Measurements from ENCODE around the gene SPTLC1. TPM values are rescaled to one million over a fixed set of nuclear protein-coding genes. Genes with fewer than 3 reads are reported as not detected.
A peak's percentile ranks its signal among the peaks of the same experiment; 100 is the strongest.
"Not testable (repeated sequence)": the region's sequence is repeated elsewhere in the genome, so short reads cannot be mapped to it uniquely, and the experiment has no call there.

SPTLC1 gene
- 55.3 TPM for polyA plus RNA-seq (2013, experiment 1 of 2)
- 50.3 TPM for polyA plus RNA-seq (2013, experiment 2 of 2)

DNA sequence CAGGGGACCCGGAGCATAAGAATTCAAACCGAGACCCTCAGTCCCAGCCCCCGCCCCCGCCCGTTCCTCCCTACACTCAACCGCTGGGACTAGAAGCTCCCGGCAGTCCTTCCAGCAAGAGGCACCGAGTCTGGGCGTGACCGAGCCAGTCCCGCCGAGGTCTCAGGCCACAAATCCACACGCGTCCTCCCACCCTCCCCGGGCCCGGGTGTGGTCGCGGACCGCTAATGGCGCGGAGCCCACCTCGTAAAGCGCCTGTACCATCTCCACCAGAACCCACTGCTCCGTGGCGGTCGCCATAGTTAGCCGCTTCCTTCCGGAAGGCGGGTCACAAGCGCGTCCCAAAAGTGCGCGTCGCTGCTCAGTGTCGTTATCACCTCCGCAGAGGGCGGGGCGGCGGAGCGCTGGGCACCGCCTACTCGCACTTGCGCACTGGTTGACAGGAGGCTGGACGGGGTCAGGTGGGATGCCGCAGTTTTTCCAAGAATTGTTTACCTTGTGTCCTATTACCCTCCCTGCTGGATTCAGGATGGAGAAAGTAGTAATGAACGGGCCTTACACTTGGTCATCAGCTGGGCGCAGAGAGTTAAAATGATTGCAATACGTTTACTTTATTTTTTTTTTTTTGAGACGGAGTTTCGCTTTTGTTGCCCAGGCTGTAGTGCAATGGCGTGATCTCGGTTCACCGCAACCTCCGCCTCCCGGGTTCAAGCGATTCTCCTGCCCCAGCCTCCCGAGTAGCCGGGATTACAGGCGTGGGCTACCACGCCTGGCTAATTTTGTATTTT lies at the start of gene SPTLC1:
SPTLC1 (minus strand) TSS at position 343 of the 788 bp plus-strand sequence; CDS start at position 300, 43 bp downstream.
- Histone ChIP-seq H3K9ac (ENCODE audit: low read depth, low read length) (peak within 1 kb of the TSS; percentile 87), H3K4me1 (ENCODE audit: insufficient read depth, low read length) (no peaks in the 10 kb centered on the region), H3K27me3 (ENCODE audit: insufficient read depth, low read length) (peaks cover 2% of the 10 kb centered on the region; the same call in 1 of the 2 replicates), H3K36me3 (ENCODE audit: insufficient read depth, low read length) (peaks cover 29% of the 10 kb centered on the region), H3K4me3 (ENCODE audit: low read length) (peak within 1 kb of the TSS; percentile 81), H3K27ac (ENCODE audit: low read depth, low read length) (peak within 1 kb of the TSS; percentile 80), H3K9me3 (ENCODE audit: insufficient read depth, low read depth, low read length) (no peaks in the 10 kb centered on the region)
- WGBS, result 1% methylated on average over 60 of the region's 60 CpGs

- H3K36me3 ChIP-seq (ENCODE audit: insufficient read depth, low read length), result no peaks in the 10 kb centered on the region
Measured at GRCh38 chr9:92164975-92165374, 49.8 kb upstream of the SPTLC1 start.

GRCh38 chr9:92164490-92164889 lies 49.3 kb upstream of the SPTLC1 start:
- H3K9ac ChIP-seq (ENCODE audit: low read depth, low read length), result no peak overlapping the region
- H3K9me3 ChIP-seq (ENCODE audit: insufficient read depth, low read depth, low read length), result no peaks in the 10 kb centered on the region
- H3K4me1 ChIP-seq (ENCODE audit: insufficient read depth, low read length), result no peaks in the 10 kb centered on the region
- H3K4me3 ChIP-seq (ENCODE audit: low read length), result no peak overlapping the region
- no peak overlapping the region for H3K27ac ChIP-seq (ENCODE audit: low read depth, low read length)
- H3K27me3 ChIP-seq (ENCODE audit: insufficient read depth, low read length), result no peaks in the 10 kb centered on the region
- H3K36me3 ChIP-seq (ENCODE audit: insufficient read depth, low read length), result no peaks in the 10 kb centered on the region
- 82% methylated on average over 2 of the region's 2 CpGs for WGBS

More at GRCh38 chr9:92164975-92165374, 49.8 kb upstream of the SPTLC1 start:
- H3K9ac ChIP-seq (ENCODE audit: low read depth, low read length), result no peak overlapping the region
- no CpG with 5 or more reads among the region's 1 CpG for WGBS
- no peaks in the 10 kb centered on the region for H3K27me3 ChIP-seq (ENCODE audit: insufficient read depth, low read length)
- H3K4me1 ChIP-seq (ENCODE audit: insufficient read depth, low read length), result no peaks in the 10 kb centered on the region
- no peak overlapping the region for H3K4me3 ChIP-seq (ENCODE audit: low read length)
- no peak overlapping the region for H3K27ac ChIP-seq (ENCODE audit: low read depth, low read length)
- no peaks in the 10 kb centered on the region for H3K9me3 ChIP-seq (ENCODE audit: insufficient read depth, low read depth, low read length)

- H3K9ac ChIP-seq (ENCODE audit: low read depth, low read length), result no peak overlapping the region
- H3K27me3 ChIP-seq (ENCODE audit: insufficient read depth, low read length), result no peaks in the 10 kb centered on the region
- no peaks in the 10 kb centered on the region for H3K9me3 ChIP-seq (ENCODE audit: insufficient read depth, low read depth, low read length)
- H3K4me3 ChIP-seq (ENCODE audit: low read length), result no peak overlapping the region
- H3K4me1 ChIP-seq (ENCODE audit: insufficient read depth, low read length), result no peaks in the 10 kb centered on the region
- H3K27ac ChIP-seq (ENCODE audit: low read depth, low read length), result no peak overlapping the region
- 89% methylated on average over 4 of the region's 4 CpGs for WGBS
- H3K36me3 ChIP-seq (ENCODE audit: insufficient read depth, low read length), result no peaks in the 10 kb centered on the region
Measured at GRCh38 chr9:92163276-92163675, 48.1 kb upstream of the SPTLC1 start.

GRCh38 chr9:92160786-92161185 lies 45.6 kb upstream of the SPTLC1 start:
- H3K4me3 ChIP-seq (ENCODE audit: low read length), result no peak overlapping the region
- H3K9ac ChIP-seq (ENCODE audit: low read depth, low read length), result no peak overlapping the region
- no peaks in the 10 kb centered on the region for H3K36me3 ChIP-seq (ENCODE audit: insufficient read depth, low read length)
- H3K9me3 ChIP-seq (ENCODE audit: insufficient read depth, low read depth, low read length), result no peaks in the 10 kb centered on the region
- WGBS, result 94% methylated on average over 10 of the region's 10 CpGs
- H3K27ac ChIP-seq (ENCODE audit: low read depth, low read length), result no peak overlapping the region
- H3K4me1 ChIP-seq (ENCODE audit: insufficient read depth, low read length), result no peaks in the 10 kb centered on the region
- no peaks in the 10 kb centered on the region for H3K27me3 ChIP-seq (ENCODE audit: insufficient read depth, low read length)

DNA sequence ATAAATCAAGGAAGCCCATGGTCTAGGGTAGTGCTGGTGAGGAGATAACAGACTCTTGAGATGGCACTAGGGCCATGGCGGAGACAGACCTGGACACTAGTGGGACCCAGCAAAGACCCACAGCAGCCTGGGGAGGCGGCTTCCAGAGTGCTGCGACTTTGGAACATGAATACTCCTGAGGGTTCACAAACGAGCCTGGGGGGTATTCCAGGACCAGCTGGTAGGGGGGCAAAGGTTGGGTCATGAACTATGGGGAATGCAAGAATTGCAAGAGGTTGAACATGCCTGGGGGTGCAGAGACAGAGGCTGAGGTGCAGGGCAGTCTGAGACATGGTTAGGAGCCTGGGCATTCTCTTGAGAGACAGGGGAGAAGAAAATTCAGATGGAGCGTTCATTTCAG lies 43.8 kb upstream of the SPTLC1 start:
- Histone ChIP-seq H3K36me3 (ENCODE audit: insufficient read depth, low read length) (no peaks in the 10 kb centered on the region), H3K9ac (ENCODE audit: low read depth, low read length) (no peak overlapping the region), H3K9me3 (ENCODE audit: insufficient read depth, low read depth, low read length) (no peaks in the 10 kb centered on the region), H3K4me3 (ENCODE audit: low read length) (no peak overlapping the region), H3K27ac (ENCODE audit: low read depth, low read length) (no peak overlapping the region), H3K4me1 (ENCODE audit: insufficient read depth, low read length) (no peaks in the 10 kb centered on the region), H3K27me3 (ENCODE audit: insufficient read depth, low read length) (no peaks in the 10 kb centered on the region)
- WGBS, result 93% methylated on average over 5 of the region's 5 CpGs

GRCh38 chr9:92158097-92158601 lies 42.9 kb upstream of the SPTLC1 start:
- H3K36me3 ChIP-seq (ENCODE audit: insufficient read depth, low read length), result no peaks in the 10 kb centered on the region
- 83% methylated on average over 10 of the region's 10 CpGs for WGBS
- H3K27ac ChIP-seq (ENCODE audit: low read depth, low read length), result no peak overlapping the region
- no peak overlapping the region for H3K4me3 ChIP-seq (ENCODE audit: low read length)
- H3K4me1 ChIP-seq (ENCODE audit: insufficient read depth, low read length), result no peaks in the 10 kb centered on the region
- no peaks in the 10 kb centered on the region for H3K27me3 ChIP-seq (ENCODE audit: insufficient read depth, low read length)
- H3K9me3 ChIP-seq (ENCODE audit: insufficient read depth, low read depth, low read length), result no peaks in the 10 kb centered on the region
- H3K9ac ChIP-seq (ENCODE audit: low read depth, low read length), result no peak overlapping the region

GRCh38 chr9:92155736-92156135 lies 40.5 kb upstream of the SPTLC1 start:
- not testable (repeated sequence) for H3K4me3 ChIP-seq (ENCODE audit: low read length); H3K27me3 ChIP-seq (ENCODE audit: insufficient read depth, low read length); H3K27ac ChIP-seq (ENCODE audit: low read depth, low read length); H3K9ac ChIP-seq (ENCODE audit: low read depth, low read length); H3K36me3 ChIP-seq (ENCODE audit: insufficient read depth, low read length); H3K4me1 ChIP-seq (ENCODE audit: insufficient read depth, low read length); H3K9me3 ChIP-seq (ENCODE audit: insufficient read depth, low read depth, low read length)
- WGBS, result 93% methylated on average over 12 of the region's 12 CpGs

- Histone ChIP-seq H3K36me3 (ENCODE audit: insufficient read depth, low read length) (no peaks in the 10 kb centered on the region), H3K9ac (ENCODE audit: low read depth, low read length) (no peak overlapping the region), H3K4me3 (ENCODE audit: low read length) (no peak overlapping the region), H3K27me3 (ENCODE audit: insufficient read depth, low read length) (no peaks in the 10 kb centered on the region), H3K9me3 (ENCODE audit: insufficient read depth, low read depth, low read length) (no peaks in the 10 kb centered on the region), H3K4me1 (ENCODE audit: insufficient read depth, low read length) (no peaks in the 10 kb centered on the region), H3K27ac (ENCODE audit: low read depth, low read length) (no peak overlapping the region)
- 96% methylated on average over 10 of the region's 12 CpGs for WGBS
Measured at GRCh38 chr9:92155221-92155620, 40.0 kb upstream of the SPTLC1 start.

- not testable (repeated sequence) for H3K36me3 ChIP-seq (ENCODE audit: insufficient read depth, low read length); H3K4me3 ChIP-seq (ENCODE audit: low read length); H3K9me3 ChIP-seq (ENCODE audit: insufficient read depth, low read depth, low read length); H3K27me3 ChIP-seq (ENCODE audit: insufficient read depth, low read length); H3K4me1 ChIP-seq (ENCODE audit: insufficient read depth, low read length); H3K9ac ChIP-seq (ENCODE audit: low read depth, low read length); H3K27ac ChIP-seq (ENCODE audit: low read depth, low read length)
- WGBS, result 90% methylated on average over 9 of the region's 10 CpGs
Measured at GRCh38 chr9:92153466-92154415, 38.5 kb upstream of the SPTLC1 start.

Measured in HUES64 (cell line).